Measurements from ENCODE around the gene DCBLD2. TPM values are rescaled to one million over a fixed set of nuclear protein-coding genes. Genes with fewer than 3 reads are reported as not detected.

The DCBLD2 gene
- total RNA-seq, 1 donor from 2014 or later, result 57.9 TPM

DNA sequence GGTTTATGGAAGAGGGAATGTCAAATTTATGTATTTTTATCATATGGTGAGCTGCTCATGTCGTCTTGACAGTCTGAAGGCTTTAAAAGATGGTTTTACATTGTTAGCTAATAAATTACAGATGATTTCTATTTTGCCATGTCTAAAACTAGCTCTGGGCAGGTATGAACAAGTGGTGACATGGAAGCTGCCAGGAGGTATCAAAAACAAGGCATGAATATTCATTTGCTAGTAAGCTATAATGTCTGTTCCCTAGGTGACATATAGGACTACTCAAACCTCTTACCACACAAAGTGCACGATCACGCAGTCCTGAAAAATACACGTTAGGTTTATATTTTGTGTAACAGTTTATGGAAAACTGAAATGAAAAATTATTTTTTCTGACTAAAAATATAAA lies 103.6 kb downstream of the DCBLD2 start:
- no peak overlapping the region for H3K27ac Mint-ChIP-seq
- H3K4me3 Mint-ChIP-seq, result no peak overlapping the region
- H3K9me3 Mint-ChIP-seq, result no peaks in the 10 kb centered on the region
- H3K36me3 Mint-ChIP-seq, result peaks cover 31% of the 10 kb centered on the region
- H3K27me3 Mint-ChIP-seq (ENCODE audit: low read depth), result no peaks in the 10 kb centered on the region
- no peaks in the 10 kb centered on the region for H3K4me1 Mint-ChIP-seq
- DNase-seq (ENCODE audit: low spot score in 2 of 2, unreplicated experiment in 2 of 2), result no peak
- TF ChIP-seq, protein P1, sequence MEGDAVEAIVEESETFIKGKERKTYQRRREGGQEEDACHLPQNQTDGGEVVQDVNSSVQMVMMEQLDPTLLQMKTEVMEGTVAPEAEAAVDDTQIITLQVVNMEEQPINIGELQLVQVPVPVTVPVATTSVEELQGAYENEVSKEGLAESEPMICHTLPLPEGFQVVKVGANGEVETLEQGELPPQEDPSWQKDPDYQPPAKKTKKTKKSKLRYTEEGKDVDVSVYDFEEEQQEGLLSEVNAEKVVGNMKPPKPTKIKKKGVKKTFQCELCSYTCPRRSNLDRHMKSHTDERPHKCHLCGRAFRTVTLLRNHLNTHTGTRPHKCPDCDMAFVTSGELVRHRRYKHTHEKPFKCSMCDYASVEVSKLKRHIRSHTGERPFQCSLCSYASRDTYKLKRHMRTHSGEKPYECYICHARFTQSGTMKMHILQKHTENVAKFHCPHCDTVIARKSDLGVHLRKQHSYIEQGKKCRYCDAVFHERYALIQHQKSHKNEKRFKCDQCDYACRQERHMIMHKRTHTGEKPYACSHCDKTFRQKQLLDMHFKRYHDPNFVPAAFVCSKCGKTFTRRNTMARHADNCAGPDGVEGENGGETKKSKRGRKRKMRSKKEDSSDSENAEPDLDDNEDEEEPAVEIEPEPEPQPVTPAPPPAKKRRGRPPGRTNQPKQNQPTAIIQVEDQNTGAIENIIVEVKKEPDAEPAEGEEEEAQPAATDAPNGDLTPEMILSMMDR (IDR thresholded peaks at IDR 0.05; ENCODE audit: unreplicated experiment), result no peak

DNA sequence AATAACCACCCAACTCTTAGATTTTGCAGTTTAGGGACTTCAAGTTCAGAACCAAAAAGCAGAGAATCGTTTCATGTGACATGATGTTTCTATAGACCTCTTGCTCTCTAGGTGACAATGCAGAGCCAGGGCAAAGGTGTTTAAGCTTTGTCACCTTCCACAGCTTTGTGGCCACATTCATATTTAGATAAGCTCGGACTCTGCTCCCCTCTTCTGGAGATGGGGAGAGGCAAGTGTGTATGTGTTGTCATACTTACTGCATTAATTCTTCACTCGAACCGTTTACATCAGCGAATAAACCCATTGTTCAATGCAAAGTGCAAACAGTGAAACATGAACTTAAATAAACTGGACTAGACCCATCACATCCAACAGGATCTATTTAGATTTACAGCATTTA lies 105.2 kb downstream of the DCBLD2 start:
- H3K27ac Mint-ChIP-seq, result no peak overlapping the region
- peaks cover 20% of the 10 kb centered on the region for H3K36me3 Mint-ChIP-seq
- no peak for DNase-seq (ENCODE audit: low spot score in 2 of 2, unreplicated experiment in 2 of 2)
- no peaks in the 10 kb centered on the region for H3K9me3 Mint-ChIP-seq
- H3K4me3 Mint-ChIP-seq, result no peak overlapping the region
- H3K27me3 Mint-ChIP-seq (ENCODE audit: low read depth), result no peaks in the 10 kb centered on the region
- no peaks in the 10 kb centered on the region for H3K4me1 Mint-ChIP-seq
- TF ChIP-seq, protein P1 (IDR thresholded peaks at IDR 0.05; ENCODE audit: unreplicated experiment), result no peak

DNA sequence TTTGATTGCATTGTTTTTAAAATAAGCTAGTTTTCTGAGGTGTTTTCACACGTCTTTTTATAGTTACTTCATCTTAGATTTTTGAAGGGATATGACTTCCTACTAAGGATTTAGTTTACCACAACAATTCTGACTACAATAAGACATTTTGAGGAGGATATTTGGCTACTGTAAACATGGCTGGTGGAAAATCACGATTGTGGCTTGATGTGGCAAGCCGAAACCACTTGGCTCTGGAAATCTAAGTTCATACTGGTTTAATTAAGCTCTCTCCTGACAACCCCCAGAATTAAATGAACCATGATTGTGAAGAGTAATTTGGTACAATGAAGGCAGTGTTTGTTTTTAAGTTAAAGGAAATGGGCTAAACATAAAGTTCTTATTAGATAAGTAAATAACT lies 107.5 kb downstream of the DCBLD2 start:
- H3K36me3 Mint-ChIP-seq, result peaks cover 8% of the 10 kb centered on the region
- TF ChIP-seq, protein P1 (IDR thresholded peaks at IDR 0.05; ENCODE audit: unreplicated experiment), result no peak
- no peaks in the 10 kb centered on the region for H3K9me3 Mint-ChIP-seq
- no peaks in the 10 kb centered on the region for H3K27me3 Mint-ChIP-seq (ENCODE audit: low read depth)
- no peak overlapping the region for H3K27ac Mint-ChIP-seq
- no peak for DNase-seq (ENCODE audit: low spot score in 2 of 2, unreplicated experiment in 2 of 2)
- H3K4me3 Mint-ChIP-seq, result no peak overlapping the region
- H3K4me1 Mint-ChIP-seq, result no peaks in the 10 kb centered on the region

GRCh38 chr3:98791341-98792325 lies 109.9 kb downstream of the DCBLD2 start:
- no peaks in the 10 kb centered on the region for H3K9me3 Mint-ChIP-seq
- H3K27me3 Mint-ChIP-seq (ENCODE audit: low read depth), result no peaks in the 10 kb centered on the region
- H3K27ac Mint-ChIP-seq, result no peak overlapping the region
- TF ChIP-seq, protein P1 (IDR thresholded peaks at IDR 0.05; ENCODE audit: unreplicated experiment), result no peak
- peaks cover 10% of the 10 kb centered on the region for H3K4me1 Mint-ChIP-seq
- no peak overlapping the region for H3K4me3 Mint-ChIP-seq
- DNase-seq (ENCODE audit: low spot score in 2 of 2, unreplicated experiment in 2 of 2), result no peak
- peaks cover 3% of the 10 kb centered on the region for H3K36me3 Mint-ChIP-seq

- Mint-ChIP-seq H3K27me3 (ENCODE audit: low read depth) (no peaks in the 10 kb centered on the region), H3K27ac (peak overlapping the region; percentile 62), H3K36me3 (peaks cover 7% of the 10 kb centered on the region), H3K9me3 (no peaks in the 10 kb centered on the region), H3K4me1 (peaks cover 10% of the 10 kb centered on the region), H3K4me3 (no peak overlapping the region)
- TF ChIP-seq, protein P1 (IDR thresholded peaks at IDR 0.05; ENCODE audit: unreplicated experiment), result no peak
- DNase-seq (ENCODE audit: low spot score in 2 of 2, unreplicated experiment in 2 of 2), result peak in 1 of 2 experiments; percentile 43
These were observed 112.8 kb downstream of the DCBLD2 start for GRCh38 chr3:98788651-98789050.

Measured in mesothelial cell of epicardium (in vitro differentiated cells).